Measurements from ENCODE around the gene PMS2.

GRCh38 chr7:6007386-6007785, 1.5 kb downstream of the PMS2 start:
- no peak for TF ChIP-seq CTCF (IDR thresholded peaks at IDR 0.05; ENCODE audit: low read depth, low read length, poor library complexity, severe bottlenecking)
- no peak for TF ChIP-seq EZH2phosphoT487 (IDR thresholded peaks at IDR 0.05; ENCODE audit: borderline replicate concordance, low read length)
